Measurements from ENCODE around the gene CDK11B.
"Not testable (repeated sequence)": the region's sequence is repeated elsewhere in the genome, so short reads cannot be mapped to it uniquely, and the experiment has no call there.

CDK11B gene

GRCh38 chr1:1658583-1659549 is at the start of gene CDK11B:
Gene CDK11B (minus strand): TSS chr1:1659004. CDS start chr1:1657485, 1,519 bp downstream.
- DNase-seq (ENCODE audit: low spot score): peak; percentile 98

GRCh38 chr1:1707897-1708296 is 49.1 kb upstream of the CDK11B start:
- DNase-seq (ENCODE audit: low spot score): not testable (repeated sequence)

DNA sequence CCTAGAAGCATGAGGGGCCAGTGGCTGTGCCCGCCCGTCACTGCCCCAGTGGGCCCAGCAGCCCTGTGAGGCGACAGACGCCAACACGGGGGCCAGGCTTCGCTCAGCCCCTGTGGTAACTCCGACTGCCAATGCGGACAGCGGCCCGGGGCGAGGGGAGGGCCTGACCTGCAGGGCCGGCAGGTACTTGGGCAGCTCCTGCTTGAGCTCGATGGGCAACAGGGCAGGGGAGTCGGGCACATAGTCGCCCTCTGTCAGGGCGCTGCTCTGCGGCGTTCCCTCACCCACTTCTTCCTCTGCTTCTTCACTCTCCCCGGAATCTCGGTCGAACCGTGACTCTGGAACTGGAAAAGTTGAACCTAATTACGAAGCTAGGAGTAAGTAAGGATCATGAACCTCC is 48.4 kb upstream of the CDK11B start:
- not testable (repeated sequence) for DNase-seq (ENCODE audit: low spot score)

DNA sequence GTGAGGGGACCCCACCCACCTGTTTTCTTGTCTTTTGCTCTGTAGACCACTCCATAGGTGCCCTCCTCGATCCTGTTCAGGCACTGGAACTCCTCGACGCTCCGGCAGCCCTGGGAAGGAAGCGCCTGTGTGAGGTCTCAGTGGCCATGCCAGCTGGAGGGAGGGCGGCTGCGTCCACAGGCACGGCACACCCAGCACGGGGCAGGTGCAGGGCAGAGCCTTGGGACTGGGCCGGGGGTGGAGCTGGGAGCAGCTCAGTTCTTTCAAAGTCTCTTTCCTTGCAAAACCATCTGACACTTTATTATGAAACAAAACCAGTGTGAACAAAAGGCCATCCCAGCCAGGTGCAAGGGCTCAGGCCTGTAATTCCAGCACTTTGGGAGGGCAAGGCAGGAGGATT is 46.8 kb upstream of the CDK11B start:
- not testable (repeated sequence) for DNase-seq (ENCODE audit: low spot score)

GRCh38 chr1:1704284-1704957 is 45.6 kb upstream of the CDK11B start:
- DNase-seq (ENCODE audit: low spot score): not testable (repeated sequence)

DNA sequence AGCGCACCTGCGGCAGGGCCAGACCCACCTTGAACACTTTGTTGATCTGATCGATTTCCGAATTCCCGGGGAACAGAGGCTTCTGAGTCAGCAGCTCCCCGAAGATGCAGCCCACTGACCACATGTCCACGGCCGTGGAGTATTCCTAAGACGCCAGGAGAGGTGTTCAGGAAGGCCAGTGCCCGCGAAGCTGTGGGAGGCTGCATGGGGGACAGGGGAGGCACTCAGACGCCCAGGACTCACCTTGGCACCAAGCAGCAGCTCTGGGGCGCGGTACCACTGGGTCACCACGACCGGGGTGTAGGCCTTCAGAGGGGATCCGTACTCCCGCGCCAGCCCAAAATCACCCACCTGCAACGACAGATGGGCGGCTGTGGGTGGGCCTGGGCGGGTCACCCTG is 45.0 kb upstream of the CDK11B start:
- DNase-seq (ENCODE audit: low spot score): no peak

DNA sequence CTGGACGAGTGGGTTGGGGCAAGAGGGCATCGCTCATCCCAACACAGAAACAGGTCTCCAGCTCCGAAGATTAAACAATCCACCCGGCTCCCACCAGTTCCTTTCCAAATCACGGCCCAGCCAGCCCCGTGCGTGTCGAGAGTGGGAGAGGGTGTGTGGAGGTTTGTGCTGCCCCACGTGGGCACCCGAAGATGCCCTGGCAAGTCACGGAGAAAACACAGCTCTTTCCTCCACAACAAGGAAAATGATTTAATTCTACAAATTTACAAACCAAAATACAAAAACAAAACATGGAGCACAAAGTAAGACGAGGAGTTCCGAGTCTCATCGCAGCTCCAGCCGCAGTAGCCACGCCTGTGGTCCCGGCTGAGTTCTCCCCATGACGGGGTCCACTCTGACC is 43.7 kb upstream of the CDK11B start:
- not testable (repeated sequence) for DNase-seq (ENCODE audit: low spot score)

DNA sequence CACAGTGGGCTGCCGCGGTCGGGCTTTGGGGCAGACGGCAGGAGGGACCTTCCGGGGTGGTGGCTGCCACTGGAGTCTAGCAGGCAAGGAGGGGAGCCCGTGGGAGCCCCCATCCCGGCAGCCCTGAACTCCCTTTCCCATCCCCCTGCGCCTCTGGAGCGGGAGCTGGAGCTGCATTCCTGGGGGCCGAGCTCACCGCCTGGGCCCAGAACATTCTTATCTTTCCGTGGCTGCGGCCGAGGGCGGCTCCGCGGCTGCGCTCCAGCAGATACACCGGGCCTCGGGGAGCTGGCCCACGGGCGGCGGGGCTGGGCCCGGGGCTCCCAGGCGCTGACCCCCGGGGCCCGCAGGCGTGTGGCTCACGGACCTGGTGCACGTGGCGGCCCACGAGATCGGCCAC is 41.8 kb upstream of the CDK11B start:
- not testable (repeated sequence) for DNase-seq (ENCODE audit: low spot score)

DNA sequence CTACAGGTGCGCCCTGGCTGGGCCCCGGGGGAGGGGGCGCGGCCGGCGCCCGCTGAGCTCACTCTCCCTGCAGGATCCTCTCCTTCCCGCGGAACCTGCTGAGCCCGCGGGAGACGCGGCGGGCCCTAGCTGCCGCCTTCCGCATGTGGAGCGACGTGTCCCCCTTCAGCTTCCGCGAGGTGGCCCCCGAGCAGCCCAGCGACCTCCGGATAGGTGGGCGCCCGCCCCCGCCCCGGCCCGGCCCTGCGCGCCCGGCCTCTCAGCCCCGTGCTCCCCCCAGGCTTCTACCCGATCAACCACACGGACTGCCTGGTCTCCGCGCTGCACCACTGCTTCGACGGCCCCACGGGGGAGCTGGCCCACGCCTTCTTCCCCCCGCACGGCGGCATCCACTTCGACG is 41.3 kb upstream of the CDK11B start:
- not testable (repeated sequence) for DNase-seq (ENCODE audit: low spot score)

GRCh38 chr1:1699061-1699460 is 40.3 kb upstream of the CDK11B start:
- not testable (repeated sequence) for DNase-seq (ENCODE audit: low spot score)

DNA sequence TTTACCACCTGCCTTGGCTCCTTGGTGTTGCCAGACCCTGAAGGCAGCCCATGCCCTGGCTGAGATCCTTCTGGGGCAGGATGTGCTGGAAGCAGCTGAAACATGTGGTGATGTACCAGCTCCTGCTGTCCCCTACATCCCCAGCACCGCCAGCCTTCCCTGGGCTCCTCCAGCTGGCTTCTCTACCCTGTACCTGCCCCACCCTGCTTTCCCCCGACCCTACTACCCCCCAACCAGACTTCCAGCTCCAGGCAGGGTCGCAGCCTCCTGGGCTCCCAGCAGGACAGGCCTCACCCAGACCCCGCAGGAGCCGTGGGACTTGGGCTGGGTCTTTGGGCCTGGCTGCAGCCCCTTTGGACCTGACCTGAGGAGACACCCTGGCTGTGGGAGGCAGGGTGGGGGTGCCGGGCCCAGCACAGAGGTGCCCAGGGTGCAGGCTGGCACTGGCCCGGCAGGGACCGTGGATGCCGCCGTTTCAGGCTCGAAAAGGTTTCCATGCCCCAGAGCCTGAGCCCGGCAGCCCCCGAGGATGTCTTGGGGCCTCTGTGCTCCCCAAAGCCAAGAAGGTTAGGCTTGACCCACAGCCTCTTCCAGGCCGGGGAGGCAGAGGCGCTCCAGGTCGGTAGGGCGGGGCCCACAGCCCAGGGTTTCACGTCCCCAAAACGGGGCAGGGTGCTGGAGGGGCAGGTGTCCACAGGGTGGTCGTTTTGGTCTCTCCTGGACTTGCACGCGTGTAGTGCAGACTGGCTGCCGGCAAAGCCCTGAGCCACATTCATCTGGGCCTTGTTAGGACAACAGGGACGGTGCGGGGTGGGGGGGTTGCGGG is 38.8 kb upstream of the CDK11B start:
- DNase-seq (ENCODE audit: low spot score): not testable (repeated sequence)

- not testable (repeated sequence) for DNase-seq (ENCODE audit: low spot score)
Measured at GRCh38 chr1:1696431-1697357, 37.9 kb upstream of the CDK11B start.

DNA sequence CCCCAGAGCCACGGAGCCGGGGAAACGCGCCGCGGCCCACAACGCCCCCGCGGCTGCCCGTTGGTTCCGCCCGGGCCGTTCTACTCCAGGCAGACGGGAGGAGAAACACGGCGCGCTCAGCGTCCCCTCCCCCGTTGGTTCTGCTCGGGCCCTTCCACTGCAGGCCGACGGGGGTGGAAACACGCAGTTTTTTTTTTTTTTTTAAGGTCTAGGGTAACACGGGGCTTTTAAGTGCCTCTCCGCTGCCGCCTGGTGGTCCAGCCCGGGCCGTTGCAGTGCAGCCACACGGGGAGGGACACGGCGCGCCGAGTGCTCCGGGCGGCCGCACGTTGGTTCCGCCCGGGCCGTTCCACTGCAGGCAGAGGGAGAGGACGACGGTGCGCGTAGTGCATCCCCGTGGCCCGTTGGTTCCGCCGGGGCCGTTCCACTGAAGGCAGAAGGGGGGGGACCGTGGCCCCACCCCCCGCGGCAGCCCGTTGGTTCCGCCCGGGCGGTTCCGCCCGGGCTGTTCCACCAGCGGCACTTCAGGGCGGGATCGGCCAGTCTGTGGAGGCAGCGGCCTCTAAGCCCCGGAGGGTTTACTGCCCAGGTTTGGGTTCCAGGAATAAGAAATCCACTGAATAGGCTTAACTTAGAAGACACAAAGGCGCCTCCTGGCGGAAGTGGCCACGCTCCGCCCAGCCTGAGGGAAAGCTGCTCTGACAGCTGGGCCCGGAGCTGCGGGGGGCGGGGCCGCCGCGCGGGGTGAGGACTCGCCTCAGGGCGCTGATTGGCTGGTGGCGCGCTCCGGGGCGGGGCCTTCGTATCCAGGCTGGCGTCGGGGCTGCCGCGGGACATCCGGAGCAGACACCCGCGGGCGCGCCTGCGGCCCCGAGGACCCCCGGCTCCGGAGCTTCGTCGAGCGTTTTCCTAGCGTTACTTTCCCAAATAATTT is 34.2 kb upstream of the CDK11B start, which contains the start of gene SLC35E2B:
Gene SLC35E2B (minus strand): TSS at position 82 of the 934 bp plus-strand sequence. CDS start 16,096 bp downstream, outside the sequence.
- DNase-seq (ENCODE audit: low spot score): peak; percentile 87

GRCh38 chr1:1692324-1692713 is 33.5 kb upstream of the CDK11B start:
- DNase-seq (ENCODE audit: low spot score): peak; percentile 56

GRCh38 chr1:1691443-1691842 is 32.6 kb upstream of the CDK11B start:
- not testable (repeated sequence) for DNase-seq (ENCODE audit: low spot score)

DNA sequence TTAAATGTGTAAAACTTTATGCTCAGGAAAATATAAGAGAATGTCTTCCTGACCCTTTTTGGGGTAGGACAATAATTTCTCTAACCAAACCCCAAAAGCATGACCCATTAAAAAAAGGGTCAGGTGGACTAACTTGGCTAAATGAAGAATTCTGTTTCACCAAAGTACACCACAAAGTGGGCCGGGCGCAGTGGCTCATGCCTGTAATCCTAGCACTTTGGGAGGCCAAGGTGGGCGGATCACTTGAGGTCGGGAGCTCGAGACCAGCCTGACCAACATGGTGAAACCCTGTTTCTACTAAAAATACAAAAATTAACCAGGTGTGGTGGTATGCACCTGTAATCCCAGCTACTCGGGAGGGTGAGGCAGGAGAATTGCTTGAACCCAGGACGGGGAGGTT is 30.7 kb upstream of the CDK11B start:
- DNase-seq (ENCODE audit: low spot score): not testable (repeated sequence)

GRCh38 chr1:1687846-1688245 is 29.0 kb upstream of the CDK11B start:
- DNase-seq (ENCODE audit: low spot score): no peak

DNA sequence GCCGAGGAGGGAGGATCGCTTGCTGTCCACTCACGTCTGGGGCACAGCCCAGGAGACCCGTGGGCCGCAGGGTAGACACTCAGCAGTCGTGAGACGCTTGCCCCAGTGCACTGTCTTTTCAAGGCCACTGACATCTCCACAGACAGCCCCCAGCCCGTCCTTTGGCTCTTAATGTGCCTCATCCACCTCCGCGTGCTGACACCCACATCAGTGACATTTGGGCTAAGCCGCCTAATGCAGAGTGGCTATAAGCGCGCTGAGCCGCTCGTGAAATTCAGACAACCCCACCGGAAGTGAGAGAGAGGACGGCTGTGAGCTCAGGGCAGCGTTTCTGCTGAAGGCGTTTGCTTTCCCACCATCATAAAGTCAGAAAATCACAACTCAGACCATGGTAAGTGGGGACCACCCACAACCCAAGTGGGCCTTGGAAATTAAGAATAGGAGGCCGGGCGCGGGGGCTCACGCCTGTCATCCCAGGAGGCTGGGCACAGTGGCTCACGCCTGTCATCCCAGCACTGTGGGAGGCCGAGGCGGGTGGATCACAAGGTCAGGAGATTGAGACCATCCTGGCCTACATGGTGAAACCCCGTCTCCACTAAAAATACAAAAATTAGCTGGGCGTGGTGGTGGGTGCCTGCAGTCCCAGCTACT is 25.4 kb upstream of the CDK11B start:
- DNase-seq (ENCODE audit: low spot score): no peak

Data from kidney tubule cell (primary cell).